Panc1 (cell line): ENCODE results near the gene GSTO2. TPM values are rescaled to one million over a fixed set of nuclear protein-coding genes. Genes with fewer than 3 reads are reported as not detected.

Source experiments
- ATAC-seq: fragments of 200-7000 bp; cut with Tn5 transposase; 2 replicates; pipeline ENCODE4 v1.9.1; 2020; ENCODE audit warnings: mild to moderate bottlenecking, moderate library complexity
- BruUV-seq: library from RNA; stranded (reverse); fragments of 400-500 nt; replicated peaks from 2 replicates; lab custom pipeline; 2021; lab: Mats Ljungman, UMichigan
- CTCF ChIA-PET: fragments of 300-600 bp; sonication (Branson Sonifier 250); formaldehyde crosslinking; loops from one replicate; lab custom pipeline; 2022; ENCODE audit warnings: antibody characterized with exemption; lab: Charles Lee
- POLR2A ChIA-PET: fragments of 300-600 bp; sonication (Branson Sonifier 250); formaldehyde crosslinking; loops from one replicate; lab custom pipeline; 2022; ENCODE audit warnings: antibody characterized with exemption; lab: Charles Lee
- DNase-seq: peaks from one replicate; pipeline ENCODE4 v3.0.0-alpha.2; 2010; ENCODE audit warnings: low read depth, low spot score
- H3K27ac ChIP-seq: 2 replicates; pipeline ENCODE4 v1.5.1; 2011; ENCODE audit warnings: mild to moderate bottlenecking, low read length, inconsistent platforms
- H3K27me3 ChIP-seq: fragments of 200-500 bp; sonication (Bioruptor generic); 2 replicates; pipeline ENCODE4 v1.6.0; 2014; ENCODE audit warnings: low read length, inconsistent platforms; ENCODE audit not compliant: control insufficient read depth, insufficient read depth
- H3K36me3 ChIP-seq: fragments of 200-500 bp; sonication (Bioruptor generic); 2 replicates; pipeline ENCODE4 v1.5.1; 2014; ENCODE audit warnings: inconsistent platforms, mild to moderate bottlenecking, low read length, moderate library complexity; ENCODE audit not compliant: control insufficient read depth, insufficient read depth
- H3K4me1 ChIP-seq: 2 replicates; pipeline ENCODE4 v1.5.1; 2011; ENCODE audit warnings: inconsistent platforms, mild to moderate bottlenecking, low read length, moderate library complexity; ENCODE audit not compliant: control insufficient read depth, insufficient read depth
- H3K4me3 ChIP-seq, 2 experiments: 2 replicates each; pipeline ENCODE4 v1.5.1; 2011 to 2012; ENCODE audit warnings: low read depth in 2 of 2, low read length in 2 of 2, mild to moderate bottlenecking in 2 of 2, inconsistent platforms in 1 of 2, moderate library complexity in 1 of 2
- H3K9me3 ChIP-seq: fragments of 200-500 bp; sonication (Bioruptor generic); 2 replicates; pipeline ENCODE4 v1.5.1; 2014; ENCODE audit warnings: low read depth, mild to moderate bottlenecking, inconsistent platforms, low read length, moderate library complexity; ENCODE audit not compliant: control insufficient read depth, insufficient read depth
- CTCF ChIP-seq: fragments of 450-650 bp; IDR thresholded peaks from 2 replicates; pipeline ENCODE4 v1.5.1; 2017; ENCODE audit warnings: mild to moderate bottlenecking
- POLR2AphosphoS5 ChIP-seq: IDR thresholded peaks from 2 replicates; pipeline ENCODE4 v1.6.1; 2012; ENCODE audit warnings: mild to moderate bottlenecking, low read depth, low read length, moderate library complexity
- REST ChIP-seq, 2 experiments: IDR thresholded peaks; 2 replicates each; pipeline ENCODE4 v1.6.1; 2011 to 2012; ENCODE audit warnings: low read depth in 2 of 2, control low read depth in 1 of 2, low read length in 1 of 2, mild to moderate bottlenecking in 1 of 2, moderate library complexity in 1 of 2; ENCODE audit not compliant: insufficient read depth in 1 of 2
- SIN3A ChIP-seq: IDR thresholded peaks from 2 replicates; pipeline ENCODE4 v1.6.1; 2012; ENCODE audit warnings: low read depth, mild to moderate bottlenecking, low read length, moderate library complexity, borderline replicate concordance; ENCODE audit not compliant: insufficient read depth
- TCF7L2 ChIP-seq: IDR thresholded peaks from 2 replicates; pipeline ENCODE4 v1.6.1; 2011; ENCODE audit warnings: mild to moderate bottlenecking, low read depth, low read length, inconsistent platforms
- in situ Hi-C: cut with HindIII; loops from 2 replicates; pipeline ENCODE4 v1.10.0; 2016; ENCODE audit warnings: low sequenced_read_pairs, low pct_unique_long_range_greater_than_20kb
- intact Hi-C: fragments of 100-400 bp; cut with micrococcal nuclease; formaldehyde crosslinking; loops from one replicate; pipeline ENCODE4 v1.10.0; 2022; ENCODE audit not compliant: unreplicated experiment
- total RNA-seq: library from RNA; stranded (reverse); gene quantifications from one replicate; pipeline ENCODE4 v1.2.1, GENCODE V29; 2021; ENCODE audit not compliant: unreplicated experiment

GSTO2 gene
- total RNA-seq, 1 experiment from 2014 or later: 28.5 TPM

- Histone ChIP-seq H3K36me3 (no peaks in the 10 kb centered on the region), H3K27me3 (no peaks in the 10 kb centered on the region), H3K4me1 (peaks cover 20% of the 10 kb centered on the region), H3K27ac (peak overlapping the region; percentile 80), H3K9me3 (no peaks in the 10 kb centered on the region), H3K4me3 (peak overlapping the region; percentile 5 to 29; a peak in 3 of 4 replicates)
- intact Hi-C loops: loop anchor here (1.0 to 2.0 kb wide), 3 partner anchors 45 to 75 kb away; no protein-coding TSS in a partner anchor
- DNase-seq (no peak), ATAC-seq (peak; percentile 79)
- TF ChIP-seq CTCF: peak; percentile 83
- TF ChIP-seq POLR2AphosphoS5: no peak
- ChIA-PET POLR2A (interaction anchor here (0.7 kb wide), 1 partner anchor 61 kb away, joined by 3 read pairs; no protein-coding TSS in a partner anchor), CTCF (interaction anchor here (0.6 to 3.4 kb wide), 4 partner anchors 12 to 76 kb away, joined by 3 to 23 read pairs (median 11); no protein-coding TSS in a partner anchor)
- in situ Hi-C loops: no loop called here
- BruUV-seq: no TSS peak
Observed at GRCh38 chr10:104350127-104350635, 81.2 kb downstream of the GSTO2 start.

DNA sequence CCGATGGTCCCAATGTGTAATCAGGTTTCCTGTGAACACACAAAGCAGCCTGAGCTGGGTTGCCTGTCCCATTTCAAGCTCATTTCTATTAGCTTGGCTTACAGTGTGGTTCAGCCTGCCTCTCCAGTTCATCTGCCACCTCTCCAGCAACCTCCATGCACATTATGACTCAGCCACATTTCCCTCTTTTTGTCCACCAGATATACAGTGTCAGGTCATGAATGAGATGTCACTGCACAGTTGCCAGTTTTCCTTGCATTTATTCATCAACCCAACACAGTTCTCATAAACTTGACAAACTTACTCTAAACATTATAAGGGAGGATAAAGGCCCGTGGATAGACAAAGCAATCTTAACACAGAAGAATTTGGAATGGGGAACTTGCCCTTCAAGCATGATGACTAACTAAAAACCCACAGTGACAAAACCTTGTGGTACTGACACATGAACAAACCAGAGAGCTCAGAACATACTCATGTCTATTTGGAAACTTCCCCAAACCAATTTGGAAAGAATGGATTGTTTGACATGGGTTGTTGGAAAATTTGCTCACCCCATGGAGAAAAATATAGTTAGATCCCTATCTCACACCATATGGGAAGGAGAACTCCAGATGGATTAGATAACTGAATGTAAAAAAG lies 82.2 kb downstream of the GSTO2 start:
- H3K27ac ChIP-seq: no peak overlapping the region
- TF ChIP-seq TCF7L2: no peak
- no peak for TF ChIP-seq REST (IDR thresholded peaks at IDR 0.05; ENCODE audit: insufficient read depth in 1 of 2, low read depth in 2 of 2, low read length in 1 of 2)
- no peak for TF ChIP-seq POLR2AphosphoS5
- TF ChIP-seq SIN3A: no peak
- TF ChIP-seq CTCF: no peak
- intact Hi-C loops (loop anchor here (2.0 kb wide), 1 partner anchor 76 kb away; no protein-coding TSS in a partner anchor), in situ Hi-C loops (no loop called here)
- H3K4me3 ChIP-seq: no peak overlapping the region
- DNase-seq: no peak
- no peaks in the 10 kb centered on the region for H3K9me3 ChIP-seq
- CTCF ChIA-PET: interaction anchor here (0.6 to 3.4 kb wide), 4 partner anchors 45 to 271 kb away, joined by 3 to 23 read pairs (median 12); no protein-coding TSS in a partner anchor
- H3K27me3 ChIP-seq: no peaks in the 10 kb centered on the region
- peaks cover 20% of the 10 kb centered on the region for H3K4me1 ChIP-seq
- no peak for ATAC-seq
- no TSS peak for BruUV-seq
- no peaks in the 10 kb centered on the region for H3K36me3 ChIP-seq
- POLR2A ChIA-PET: interaction anchor here (0.7 kb wide), 1 partner anchor 62 kb away, joined by 3 read pairs; no protein-coding TSS in a partner anchor
